ENCODE results near the gene IFI16.
"Not testable (repeated sequence)": the region's sequence is repeated elsewhere in the genome, so short reads cannot be mapped to it uniquely, and the experiment has no call there.

IFI16 gene

GRCh38 chr1:159008744-159009188, 941 bp upstream of the IFI16 start:
- DNase-seq (ENCODE audit: low spot score), result no peak

DNA sequence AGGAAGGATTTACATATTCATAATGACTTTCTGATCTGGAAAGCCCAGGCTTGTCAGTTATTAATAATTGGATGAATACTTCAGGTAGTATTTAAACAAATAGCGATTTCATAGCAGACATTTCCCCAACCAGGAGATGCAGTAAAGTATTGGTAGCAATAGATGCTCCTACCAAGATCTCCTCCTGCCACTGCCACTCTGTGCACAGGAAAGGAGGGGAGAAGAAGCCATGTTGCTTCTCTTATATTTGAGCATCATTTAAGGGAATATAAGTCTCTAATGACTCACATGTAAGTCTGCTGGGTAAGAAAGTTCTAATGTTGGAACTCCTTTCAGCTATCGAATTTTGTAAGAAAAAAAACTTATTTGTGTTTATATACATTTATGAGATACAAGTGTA, 420 bp upstream of the IFI16 start:
- DNase-seq (ENCODE audit: low spot score), result no peak

- DNase-seq (ENCODE audit: low spot score), result no peak
Observed at GRCh38 chr1:159010391-159010790, 684 bp downstream of the IFI16 start.

- not testable (repeated sequence) for DNase-seq (ENCODE audit: low spot score)
Observed at GRCh38 chr1:159011001-159011400, 1.3 kb downstream of the IFI16 start.

- DNase-seq (ENCODE audit: low spot score), result no peak
Observed at GRCh38 chr1:159011751-159012150, 2.0 kb downstream of the IFI16 start.

GRCh38 chr1:159012495-159012894, 2.8 kb downstream of the IFI16 start:
- no peak for DNase-seq (ENCODE audit: low spot score)

- DNase-seq (ENCODE audit: low spot score), result no peak
Observed at GRCh38 chr1:159014003-159014571, 4.4 kb downstream of the IFI16 start.

- DNase-seq (ENCODE audit: low spot score), result no peak
Observed at GRCh38 chr1:159014851-159015250, 5.1 kb downstream of the IFI16 start.

DNA sequence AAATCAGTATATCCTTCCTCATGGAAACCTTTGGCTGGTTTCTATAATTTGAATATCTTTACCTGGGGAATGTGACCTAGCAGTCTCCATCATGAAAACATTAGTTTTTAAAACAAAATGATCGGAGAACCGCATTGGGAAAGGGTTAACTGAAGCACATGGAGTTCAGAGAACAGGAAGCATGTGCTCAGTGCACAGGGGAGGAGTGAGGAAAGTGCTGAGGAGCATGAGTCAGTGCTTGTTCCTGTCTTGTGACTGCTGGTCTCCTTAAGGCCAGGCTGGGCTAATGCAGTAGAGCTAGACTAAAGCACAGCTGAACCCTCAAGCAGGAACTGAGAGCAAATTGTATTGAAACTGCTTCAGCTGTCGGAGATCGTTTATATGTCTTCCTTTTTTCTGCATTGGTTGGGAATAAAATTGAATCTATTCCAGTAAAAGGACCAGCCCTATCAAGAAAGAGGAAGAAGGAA, 5.8 kb downstream of the IFI16 start:
- DNase-seq (ENCODE audit: low spot score), result no peak

GRCh38 chr1:159023723-159024122, 14.0 kb downstream of the IFI16 start:
- peak; percentile 14 for DNase-seq (ENCODE audit: low spot score)

GRCh38 chr1:159025043-159025442, 15.3 kb downstream of the IFI16 start:
- no peak for DNase-seq (ENCODE audit: low spot score)

GRCh38 chr1:159026841-159027240, 17.1 kb downstream of the IFI16 start:
- DNase-seq (ENCODE audit: low spot score), result not testable (repeated sequence)

DNA sequence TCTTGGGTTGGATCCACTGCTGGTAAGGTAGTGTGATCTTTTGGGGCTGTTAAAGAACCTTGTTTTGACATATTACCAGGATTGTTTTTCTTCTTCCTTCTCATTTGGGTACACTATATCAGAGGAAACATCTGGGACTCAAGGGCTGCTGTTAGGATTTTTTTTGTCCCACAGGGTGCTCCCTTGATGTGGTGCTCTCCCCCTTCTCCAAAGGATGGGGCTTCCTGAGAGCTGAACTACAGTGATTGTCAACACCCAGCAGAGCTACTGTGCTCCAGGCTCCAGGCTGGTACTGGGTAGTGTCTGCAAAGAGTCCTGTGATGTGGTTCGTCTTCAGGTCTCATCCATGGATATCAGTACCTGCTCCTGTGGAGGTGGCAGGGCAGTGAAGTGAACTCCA, 20.6 kb downstream of the IFI16 start:
- DNase-seq (ENCODE audit: low spot score), result no peak

- DNase-seq (ENCODE audit: low spot score), result no peak
Observed at GRCh38 chr1:159030877-159031447, 21.3 kb downstream of the IFI16 start.

GRCh38 chr1:159040206-159040605, 30.5 kb downstream of the IFI16 start:
- DNase-seq (ENCODE audit: low spot score), result no peak

DNA sequence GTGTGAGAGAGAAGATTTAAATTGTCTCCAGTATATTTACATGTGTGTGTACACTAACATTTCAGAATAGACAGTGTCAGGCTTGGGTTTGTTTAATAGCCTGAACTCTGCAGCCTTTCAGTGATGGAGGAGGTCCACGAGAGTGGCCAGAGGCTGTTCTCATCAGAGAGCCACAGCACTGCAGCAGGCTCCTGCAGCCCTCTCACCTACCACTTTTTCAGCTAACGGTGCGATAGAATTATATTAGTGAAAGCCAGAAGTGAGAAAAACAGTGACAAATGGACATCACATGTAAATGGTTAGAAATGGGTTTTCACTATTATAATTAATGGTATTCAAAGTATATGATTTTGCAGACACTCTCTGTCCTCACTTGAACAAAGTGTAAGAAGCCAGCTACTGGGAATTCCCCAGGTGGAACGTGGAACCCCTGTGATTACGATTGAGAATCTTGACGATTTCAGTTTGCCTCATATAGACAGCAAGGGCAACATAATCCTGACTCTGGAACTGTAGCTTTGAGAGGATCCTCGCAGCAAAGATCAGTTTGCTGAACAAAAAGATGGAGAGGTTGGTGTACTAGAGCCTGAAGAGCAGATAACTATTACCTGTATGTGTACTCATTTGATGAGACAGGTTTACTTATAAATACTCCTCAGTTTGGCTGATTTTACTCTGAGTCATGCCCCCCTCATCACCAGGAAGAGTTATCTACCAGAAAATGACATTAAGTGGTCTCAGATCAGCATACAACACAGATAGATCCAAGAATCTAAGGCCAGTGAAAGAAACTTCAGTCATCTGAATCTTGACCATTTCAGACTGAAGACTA, 31.4 kb downstream of the IFI16 start:
- DNase-seq (ENCODE audit: low spot score), result no peak

- DNase-seq (ENCODE audit: low spot score), result not testable (repeated sequence)
Observed at GRCh38 chr1:159046486-159046885, 36.8 kb downstream of the IFI16 start.

DNA sequence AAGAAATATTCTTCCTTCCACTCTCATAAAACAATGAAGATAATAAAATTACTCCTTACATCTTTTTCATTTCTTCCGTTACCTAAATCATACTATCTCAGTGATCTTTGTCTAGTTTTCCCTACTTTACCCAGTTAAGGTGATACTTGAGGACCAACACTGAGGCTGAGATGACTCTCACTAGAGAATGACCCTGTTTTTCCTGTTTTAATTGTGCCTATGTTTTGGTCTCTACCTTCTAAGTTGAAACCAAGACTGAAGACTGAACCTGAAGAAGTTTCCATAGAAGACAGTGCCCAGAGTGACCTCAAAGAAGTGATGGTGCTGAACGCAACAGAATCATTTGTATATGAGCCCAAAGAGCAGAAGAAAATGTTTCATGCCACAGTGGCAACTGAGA, 41.7 kb downstream of the IFI16 start:
- DNase-seq (ENCODE audit: low spot score), result no peak

GRCh38 chr1:159054427-159054826, 44.7 kb downstream of the IFI16 start:
- no peak for DNase-seq (ENCODE audit: low spot score)

DNA sequence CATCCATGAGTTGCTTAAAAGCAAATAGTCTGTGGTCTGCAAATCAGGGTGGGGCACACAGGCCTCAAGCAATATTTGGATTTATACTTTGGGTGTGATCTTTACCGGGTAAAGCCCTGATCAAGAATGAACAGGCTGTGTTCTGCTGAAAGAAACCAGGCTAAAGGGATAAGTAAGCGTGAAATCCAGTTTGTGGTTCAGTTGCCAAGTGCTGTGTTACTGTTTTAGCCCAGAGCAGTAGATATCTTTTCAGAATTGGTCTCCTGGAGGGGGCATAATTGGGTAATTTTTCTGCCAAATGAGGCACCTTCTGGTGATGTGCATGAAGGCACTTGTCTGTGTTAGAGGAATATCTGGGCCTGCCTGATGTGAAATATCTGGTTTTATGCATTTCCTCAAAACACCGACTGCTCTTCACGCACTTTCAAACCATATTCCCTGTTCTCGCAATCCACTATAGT, 45.5 kb downstream of the IFI16 start:
- DNase-seq (ENCODE audit: low spot score), result no peak

DNA sequence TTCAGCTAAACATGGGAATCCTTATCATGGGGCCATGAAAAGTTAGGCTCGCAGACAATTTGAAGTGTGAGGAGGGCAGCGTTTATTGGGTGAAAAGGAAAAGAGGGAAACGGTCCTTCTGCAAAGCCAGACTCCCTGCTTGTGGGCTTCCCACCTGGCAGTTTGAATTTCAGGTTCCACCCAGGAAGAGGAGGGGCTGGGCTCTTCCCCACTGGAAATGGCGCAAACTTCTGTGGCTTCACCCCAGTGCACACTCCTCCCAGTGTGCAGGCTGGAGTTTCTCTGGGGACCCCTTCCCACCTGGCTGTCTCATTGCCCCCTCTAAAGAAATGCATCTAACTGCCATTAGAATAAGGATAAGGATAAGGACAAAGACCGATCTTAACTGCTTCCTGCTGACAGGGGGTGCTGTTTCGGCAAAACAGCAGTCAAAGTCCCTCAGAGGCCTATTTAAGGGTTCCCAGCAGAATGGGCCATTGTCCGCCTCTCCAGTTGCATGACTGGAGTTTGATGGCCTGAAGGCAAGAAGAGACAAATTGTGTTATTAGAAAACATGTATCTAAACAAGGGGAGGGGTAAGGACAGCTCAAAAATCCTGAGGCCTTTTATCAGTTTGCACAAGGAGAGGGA, 46.5 kb downstream of the IFI16 start:
- DNase-seq (ENCODE audit: low spot score), result peak; percentile 22

DNA sequence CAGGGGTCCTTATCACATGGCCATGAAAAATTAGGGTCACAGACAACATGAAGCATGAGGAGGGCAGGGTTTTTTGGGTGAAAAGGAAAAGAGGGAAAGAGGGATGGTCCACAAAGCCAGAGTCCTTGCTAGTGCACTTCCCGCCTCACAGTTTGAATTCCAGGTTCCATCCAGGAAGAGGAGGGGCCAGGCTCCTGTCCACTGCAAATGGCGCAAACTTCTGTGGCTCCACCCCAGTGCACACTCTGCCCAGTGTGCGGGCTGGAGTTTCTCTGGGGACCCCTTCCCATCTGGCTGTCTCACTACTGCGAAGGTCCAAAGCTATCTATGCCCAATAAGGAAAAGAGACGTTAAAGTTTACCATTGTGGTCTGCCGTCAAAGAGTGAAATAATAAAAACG, 49.0 kb downstream of the IFI16 start:
- DNase-seq (ENCODE audit: low spot score), result no peak

- no peak for DNase-seq (ENCODE audit: low spot score)
Observed at GRCh38 chr1:159065106-159065505, 55.4 kb downstream of the IFI16 start.

Data from iPS-NIHi11 (cell line).